ENCODE data around the gene RGS5. TPM values are rescaled to one million over a fixed set of nuclear protein-coding genes. Genes with fewer than 3 reads are reported as not detected.

The RGS5 gene
- total RNA-seq, 1 donor from 2014 or later: 1.4 TPM

DNA sequence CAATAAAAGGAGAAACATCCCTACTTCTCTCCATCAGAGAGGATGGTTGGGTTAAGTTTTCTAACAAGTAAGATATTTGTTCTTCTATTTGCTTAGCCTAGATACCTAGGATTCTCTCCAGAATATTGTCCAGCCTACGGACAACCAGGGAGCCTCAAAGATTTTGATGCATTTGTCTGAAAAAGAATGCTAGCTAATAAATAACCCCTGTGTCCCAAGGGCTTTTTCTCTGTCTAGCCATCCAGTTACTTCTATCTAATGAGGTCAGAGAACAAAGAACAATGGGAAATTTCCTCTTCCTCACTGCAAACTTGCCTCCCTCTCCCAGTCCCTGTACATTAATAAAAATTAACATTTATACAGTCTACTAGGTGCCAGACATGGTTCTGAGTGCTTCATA lies 810 bp downstream of the RGS5 start:
- peak; percentile 35 for DNase-seq (ENCODE audit: low read depth)
- TF ChIP-seq, protein P1, sequence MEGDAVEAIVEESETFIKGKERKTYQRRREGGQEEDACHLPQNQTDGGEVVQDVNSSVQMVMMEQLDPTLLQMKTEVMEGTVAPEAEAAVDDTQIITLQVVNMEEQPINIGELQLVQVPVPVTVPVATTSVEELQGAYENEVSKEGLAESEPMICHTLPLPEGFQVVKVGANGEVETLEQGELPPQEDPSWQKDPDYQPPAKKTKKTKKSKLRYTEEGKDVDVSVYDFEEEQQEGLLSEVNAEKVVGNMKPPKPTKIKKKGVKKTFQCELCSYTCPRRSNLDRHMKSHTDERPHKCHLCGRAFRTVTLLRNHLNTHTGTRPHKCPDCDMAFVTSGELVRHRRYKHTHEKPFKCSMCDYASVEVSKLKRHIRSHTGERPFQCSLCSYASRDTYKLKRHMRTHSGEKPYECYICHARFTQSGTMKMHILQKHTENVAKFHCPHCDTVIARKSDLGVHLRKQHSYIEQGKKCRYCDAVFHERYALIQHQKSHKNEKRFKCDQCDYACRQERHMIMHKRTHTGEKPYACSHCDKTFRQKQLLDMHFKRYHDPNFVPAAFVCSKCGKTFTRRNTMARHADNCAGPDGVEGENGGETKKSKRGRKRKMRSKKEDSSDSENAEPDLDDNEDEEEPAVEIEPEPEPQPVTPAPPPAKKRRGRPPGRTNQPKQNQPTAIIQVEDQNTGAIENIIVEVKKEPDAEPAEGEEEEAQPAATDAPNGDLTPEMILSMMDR (conservative IDR thresholded peaks at IDR 0.05; ENCODE audit: low read depth, low read length): no peak
- H3K4me3 ChIP-seq (ENCODE audit: low read depth, low read length): no peak overlapping the region

DNA sequence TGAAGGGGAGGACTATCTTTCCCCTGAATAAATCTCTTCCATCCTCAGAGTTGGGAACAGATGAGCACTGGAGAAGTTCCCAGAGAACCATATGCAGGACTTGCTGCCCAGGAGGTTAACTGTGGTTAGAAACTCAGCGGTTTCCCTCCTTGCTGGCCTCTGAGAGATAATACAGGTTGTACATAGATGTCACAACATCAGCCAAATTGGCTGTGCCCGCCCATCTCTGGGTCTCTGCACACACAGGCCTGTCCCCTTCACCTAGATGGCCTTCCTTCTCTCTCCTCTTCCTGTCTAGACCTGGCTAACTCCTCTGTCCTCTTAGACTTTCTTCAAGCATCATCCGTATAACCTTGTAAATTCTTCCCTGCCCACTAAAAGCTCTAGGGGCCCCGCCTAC lies 5.7 kb downstream of the RGS5 start:
- DNase-seq (ENCODE audit: low read depth): no peak
- TF ChIP-seq, protein P1 (conservative IDR thresholded peaks at IDR 0.05; ENCODE audit: low read depth, low read length): no peak
- H3K4me3 ChIP-seq (ENCODE audit: low read depth, low read length): no peak overlapping the region

DNA sequence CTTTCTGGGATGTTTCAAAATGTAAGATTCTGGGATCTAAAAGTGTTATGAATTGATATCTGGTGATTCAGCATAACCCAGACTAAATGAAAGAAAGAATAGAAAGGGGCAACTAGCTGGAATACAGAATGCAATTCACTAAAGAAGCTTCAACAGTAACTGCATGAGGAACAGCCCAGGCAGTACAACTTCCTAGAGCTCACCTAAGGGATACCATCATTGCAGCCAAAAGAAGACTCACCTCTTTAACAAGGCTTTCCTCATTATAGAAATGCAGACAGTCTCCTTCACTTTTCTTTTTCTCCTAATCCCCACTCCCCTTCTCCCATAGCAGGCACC lies 6.3 kb downstream of the RGS5 start:
- TF ChIP-seq, protein P1 (conservative IDR thresholded peaks at IDR 0.05; ENCODE audit: low read depth, low read length): no peak
- DNase-seq (ENCODE audit: low read depth): no peak
- no peak overlapping the region for H3K4me3 ChIP-seq (ENCODE audit: low read depth, low read length)

DNA sequence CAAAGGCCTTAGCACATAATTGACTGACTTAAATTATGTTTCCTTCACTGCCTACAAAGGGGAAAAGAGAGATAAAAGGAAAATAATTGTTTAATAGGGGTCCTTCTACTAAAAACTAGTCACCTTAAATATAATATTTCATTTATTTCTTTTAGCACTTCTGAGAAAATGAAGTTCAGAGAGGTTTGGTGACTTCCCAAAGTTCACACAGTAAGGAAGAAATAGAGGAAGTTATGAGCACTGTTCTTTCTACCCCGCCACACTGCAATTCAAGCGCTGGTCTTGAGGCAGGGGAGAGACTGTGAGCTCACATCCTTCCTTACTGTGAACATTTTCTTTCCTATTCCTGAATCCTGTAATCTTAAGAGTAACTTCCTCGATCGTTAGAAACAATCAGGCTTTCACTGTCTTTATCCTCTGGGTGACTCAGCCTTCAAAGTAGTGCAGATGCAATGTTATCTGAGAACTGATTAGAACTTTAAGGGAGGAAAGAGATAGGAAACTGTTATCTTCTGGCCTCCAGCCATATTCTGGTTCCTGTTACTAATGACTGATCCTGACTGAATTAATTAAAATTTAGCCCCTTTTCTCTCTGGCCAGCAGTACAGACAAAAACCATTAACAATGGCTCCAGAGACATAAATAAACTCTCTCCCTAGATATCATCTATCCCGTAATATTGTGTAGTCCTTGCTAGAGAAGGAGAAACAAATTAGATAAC lies 6.8 kb downstream of the RGS5 start:
- TF ChIP-seq, protein P1 (conservative IDR thresholded peaks at IDR 0.05; ENCODE audit: low read depth, low read length): no peak
- no peak for DNase-seq (ENCODE audit: low read depth)
- no peak overlapping the region for H3K4me3 ChIP-seq (ENCODE audit: low read depth, low read length)

DNA sequence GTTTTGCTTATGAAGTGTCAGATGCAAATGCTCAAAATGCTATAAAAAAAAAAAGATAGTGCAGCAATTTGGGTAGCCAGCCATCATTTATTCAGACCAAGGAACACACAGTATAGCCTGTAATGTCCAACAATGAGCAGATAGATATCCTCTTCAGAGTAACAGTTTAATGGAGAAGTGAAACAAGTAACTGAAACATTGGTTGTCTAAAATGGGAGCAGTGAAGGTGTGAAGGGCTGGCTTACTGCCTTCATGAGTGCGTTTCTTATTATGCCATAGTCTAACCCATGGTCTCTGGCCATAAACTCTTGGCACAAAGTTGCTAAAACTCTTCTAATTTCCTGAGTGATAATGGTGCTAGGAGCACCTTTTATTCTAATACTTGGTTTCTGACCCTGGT lies 11.4 kb downstream of the RGS5 start:
- TF ChIP-seq, protein P1 (conservative IDR thresholded peaks at IDR 0.05; ENCODE audit: low read depth, low read length): no peak
- DNase-seq (ENCODE audit: low read depth): no peak
- no peak overlapping the region for H3K4me3 ChIP-seq (ENCODE audit: low read depth, low read length)

DNA sequence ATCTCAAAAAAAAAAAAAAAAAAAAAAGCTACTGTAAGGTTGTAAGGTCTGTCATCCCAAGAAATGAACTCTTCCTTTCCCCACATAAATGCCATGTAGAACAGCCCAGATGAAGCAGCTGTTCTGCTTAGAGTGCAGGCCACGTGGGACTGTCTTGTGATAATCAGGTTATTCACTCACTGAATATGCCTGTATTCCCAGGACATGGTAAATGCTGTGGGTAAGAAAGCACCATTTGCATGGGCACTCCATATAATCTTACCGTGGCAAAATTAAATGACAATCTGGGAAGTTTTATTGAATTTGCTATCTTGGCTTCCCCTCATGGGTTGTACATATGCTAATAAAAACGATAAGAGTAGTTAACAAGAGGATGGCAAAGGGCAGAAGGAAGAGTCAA lies 13.8 kb downstream of the RGS5 start:
- DNase-seq (ENCODE audit: low read depth): no peak
- no peak overlapping the region for H3K4me3 ChIP-seq (ENCODE audit: low read depth, low read length)
- TF ChIP-seq, protein P1 (conservative IDR thresholded peaks at IDR 0.05; ENCODE audit: low read depth, low read length): no peak

DNA sequence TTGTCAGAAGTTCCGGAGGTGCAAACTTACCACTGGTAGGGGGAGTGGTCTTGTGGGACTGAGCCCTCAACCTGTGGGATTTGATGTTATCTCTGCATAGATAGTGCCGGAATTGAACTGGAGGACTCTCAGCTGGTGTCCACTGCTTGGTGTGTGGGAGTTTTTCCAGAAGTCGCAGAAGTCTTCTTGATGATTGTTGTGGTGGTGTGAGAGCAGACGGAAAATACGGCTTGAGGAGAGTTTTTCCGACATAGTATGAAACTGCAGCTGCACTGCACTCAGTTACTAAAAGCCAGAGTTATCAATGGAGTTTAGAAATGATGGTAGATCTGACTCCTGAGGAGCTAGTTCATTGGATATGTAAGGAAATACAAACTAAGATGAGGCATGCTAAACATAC lies 14.9 kb downstream of the RGS5 start:
- no peak overlapping the region for H3K4me3 ChIP-seq (ENCODE audit: low read depth, low read length)
- TF ChIP-seq, protein P1 (conservative IDR thresholded peaks at IDR 0.05; ENCODE audit: low read depth, low read length): no peak
- DNase-seq (ENCODE audit: low read depth): no peak
